T1000 (cell line): ENCODE data around the gene PLAAT1.

Source experiments
- DNase-seq: peaks from one replicate; lab custom pipeline; 2025; ENCODE audit warnings: mixed read lengths; lab: John Stamatoyannopoulos, UW

The PLAAT1 gene

DNA sequence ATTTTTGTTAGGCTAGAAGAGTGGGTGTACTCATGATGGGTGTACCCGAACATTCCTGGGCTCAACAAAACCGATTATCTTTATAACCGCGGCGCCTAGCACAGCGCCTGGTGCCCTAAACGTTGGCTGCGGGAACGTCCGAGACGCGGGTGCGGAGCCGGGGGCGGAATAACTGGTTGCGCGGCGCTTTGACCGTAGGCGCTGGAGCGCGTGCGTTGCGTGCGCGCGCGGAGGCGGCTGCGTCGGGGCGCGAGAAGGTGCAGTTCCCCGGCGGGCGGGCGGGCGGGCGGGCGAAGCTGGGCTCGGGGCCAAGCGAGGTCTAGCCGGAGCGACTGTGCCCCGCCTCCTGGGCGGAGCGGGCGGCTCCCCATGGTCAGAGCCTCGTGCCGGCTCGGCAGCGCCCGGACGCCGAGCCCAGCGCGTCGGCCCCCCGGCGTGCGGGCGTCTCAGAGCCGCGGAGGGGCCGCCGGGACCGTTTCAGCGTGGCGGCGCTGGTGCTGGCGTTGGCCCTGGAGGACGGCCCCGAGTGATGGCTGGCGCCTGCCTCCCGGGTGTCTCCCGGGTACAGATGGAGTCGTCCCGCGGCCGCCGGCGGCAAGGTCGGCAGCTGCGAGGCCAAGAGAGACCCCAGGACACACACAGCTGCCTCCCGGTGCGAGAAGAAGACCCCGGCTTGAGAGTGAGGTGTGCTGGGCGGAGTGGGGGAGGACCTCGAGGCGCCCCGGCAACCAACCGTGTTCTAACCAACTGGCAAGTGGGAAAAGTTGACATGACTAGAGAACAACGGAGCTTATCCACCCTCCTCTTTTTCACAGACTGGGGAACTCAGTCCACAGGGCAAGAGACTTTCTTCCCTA, at the start of gene PLAAT1:
Gene PLAAT1, plus strand, starts transcription at position 373 of the 857 bp plus-strand sequence. CDS start 14,429 bp downstream, outside the sequence.
- DNase-seq, result peak; percentile 83

DNA sequence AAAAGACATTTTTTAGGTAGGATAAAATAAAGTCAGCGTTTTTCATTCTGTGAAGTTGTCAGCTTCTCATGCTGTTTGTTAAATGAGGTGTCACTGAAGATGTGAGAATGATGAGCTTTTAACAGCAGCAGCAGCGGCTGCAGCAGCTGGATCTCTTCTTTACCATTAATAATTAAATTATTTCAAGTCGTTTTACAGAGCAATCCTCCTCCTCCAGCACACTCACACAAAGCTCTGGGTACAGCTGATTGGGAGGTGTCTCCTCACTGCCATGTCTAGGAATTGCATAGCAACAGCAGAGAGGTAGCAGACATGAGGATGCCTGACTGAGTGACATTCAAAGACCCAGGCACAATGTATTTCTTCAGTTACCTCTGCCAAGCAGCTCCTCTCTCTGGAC, 46.7 kb upstream of the PLAAT1 start:
- no peak for DNase-seq

GRCh38 chr3:193196746-193197145, 44.3 kb upstream of the PLAAT1 start:
- DNase-seq, result no peak

DNA sequence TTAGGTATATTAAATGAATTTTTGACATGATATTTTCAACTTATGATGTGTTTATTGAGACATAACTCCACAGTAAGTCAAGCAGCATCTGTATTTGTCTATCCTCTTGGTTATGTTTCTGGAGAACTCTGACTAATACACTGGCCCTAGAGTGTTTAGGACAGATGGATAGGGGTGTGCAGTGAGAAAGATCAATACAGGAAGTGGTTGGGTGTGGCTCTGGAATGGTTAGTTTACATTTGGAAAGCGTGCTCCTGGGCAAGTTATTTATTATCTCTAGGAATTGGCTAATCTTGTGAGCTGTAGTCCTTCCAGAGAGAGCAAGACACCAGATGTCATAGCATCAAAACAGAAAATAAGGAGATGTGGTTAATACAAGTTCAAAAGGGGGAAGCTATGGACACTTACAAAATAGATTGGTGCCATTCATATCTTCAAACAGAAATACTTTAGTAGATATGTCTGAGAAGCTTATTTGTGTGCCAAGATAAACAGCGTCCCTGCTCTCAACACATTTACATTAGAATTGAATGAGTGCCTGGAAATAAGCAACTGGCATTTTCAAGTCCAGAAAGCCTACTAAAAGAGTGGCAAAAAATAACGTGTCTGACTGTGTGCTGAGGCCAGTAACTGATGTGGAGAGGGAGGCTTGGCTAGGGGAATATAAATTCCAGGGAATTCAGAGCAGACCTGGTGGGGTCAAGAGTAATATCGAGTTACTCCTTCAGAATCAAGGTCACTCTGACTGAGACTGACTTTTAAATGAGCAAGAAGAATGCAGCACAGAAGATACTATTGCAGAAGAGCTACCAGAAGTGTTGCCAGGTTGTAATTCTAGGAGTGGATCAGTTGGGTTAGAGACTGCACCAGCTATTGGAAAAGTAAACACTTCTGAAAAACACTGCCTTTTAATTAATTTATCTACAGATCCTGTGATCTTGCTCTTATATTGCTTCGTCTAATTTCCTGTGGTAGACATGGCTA, 33.4 kb upstream of the PLAAT1 start:
- no peak for DNase-seq

DNA sequence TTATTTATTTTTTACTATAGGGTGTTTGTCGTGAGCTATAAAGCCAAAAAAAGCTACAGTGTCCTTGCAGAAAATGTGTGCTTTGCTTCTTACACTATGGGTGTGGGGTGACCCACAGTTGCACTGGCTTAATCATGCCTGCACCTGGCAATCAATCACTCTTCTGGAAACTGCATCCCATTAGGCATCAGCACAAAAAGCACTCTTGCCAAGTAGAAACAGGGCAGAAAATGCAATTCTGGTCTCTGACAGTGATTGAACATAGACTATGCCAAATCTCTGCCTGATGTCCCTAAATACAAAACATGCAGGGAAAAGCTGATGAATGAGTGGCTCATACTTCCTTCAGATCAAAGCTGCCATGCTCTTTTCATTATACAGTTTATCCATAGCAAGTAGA, 30.4 kb upstream of the PLAAT1 start:
- no peak for DNase-seq

DNA sequence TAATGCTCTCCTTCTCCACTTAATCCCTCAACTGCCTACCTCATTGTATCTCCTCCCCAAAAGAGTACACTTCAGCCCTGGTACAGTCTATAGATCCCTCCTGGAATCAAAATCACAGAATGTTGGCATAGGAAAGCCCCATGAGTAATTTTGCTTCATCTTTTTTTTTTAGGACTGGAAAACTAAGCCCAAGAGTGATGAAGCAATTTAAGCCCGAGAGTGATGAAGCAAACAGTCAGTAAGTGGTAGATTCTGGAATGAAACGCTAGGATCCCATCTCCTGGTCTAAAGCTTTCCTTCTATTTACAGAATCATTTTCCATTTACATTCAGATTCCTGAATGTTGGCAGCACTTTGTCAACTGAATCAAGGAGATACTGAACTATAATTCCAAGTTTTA, 29.8 kb upstream of the PLAAT1 start:
- no peak for DNase-seq

DNA sequence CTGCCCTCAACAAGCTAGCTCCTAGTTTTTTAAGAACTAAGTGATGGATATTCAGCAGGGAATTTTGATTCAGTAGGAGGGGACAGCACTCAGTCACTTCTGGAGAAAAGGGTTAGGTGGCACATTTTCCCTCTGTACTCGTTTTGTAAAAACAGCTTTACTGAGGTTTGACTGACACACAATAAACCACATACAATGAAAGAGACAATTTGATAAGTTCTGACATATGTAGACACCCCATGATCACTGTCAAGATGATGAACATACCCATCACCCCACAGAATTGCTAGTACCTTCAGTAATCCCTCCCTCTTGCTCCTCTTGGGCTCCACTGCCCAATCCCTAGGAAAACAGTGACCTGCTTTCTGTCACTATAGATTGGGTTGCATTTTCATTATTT, 29.0 kb upstream of the PLAAT1 start:
- DNase-seq, result no peak

- DNase-seq, result no peak
Measured at GRCh38 chr3:193212844-193213243, 28.2 kb upstream of the PLAAT1 start.

- no peak for DNase-seq
Measured at GRCh38 chr3:193214445-193214844, 26.6 kb upstream of the PLAAT1 start.

GRCh38 chr3:193225302-193226125, 15.5 kb upstream of the PLAAT1 start:
- DNase-seq, result no peak

DNA sequence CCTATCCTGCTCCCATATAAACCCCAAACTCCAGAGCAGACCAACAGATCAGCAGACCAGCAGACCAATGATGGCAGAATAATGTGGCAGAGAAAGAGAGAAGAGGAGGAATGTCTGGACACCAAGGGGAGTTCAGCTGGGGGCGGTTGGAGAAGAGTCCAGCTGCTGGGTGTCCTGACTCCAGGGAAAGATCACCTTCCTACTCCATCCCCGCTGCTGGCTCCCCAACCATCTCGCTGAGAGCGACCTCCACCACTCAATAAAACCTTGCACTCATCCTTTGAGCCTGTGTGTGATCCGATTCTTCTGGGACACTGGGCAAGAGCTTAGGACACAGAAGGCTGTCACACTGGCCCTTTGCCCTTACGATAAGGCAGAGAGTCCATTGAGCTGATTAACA, 12.8 kb upstream of the PLAAT1 start:
- no peak for DNase-seq

DNA sequence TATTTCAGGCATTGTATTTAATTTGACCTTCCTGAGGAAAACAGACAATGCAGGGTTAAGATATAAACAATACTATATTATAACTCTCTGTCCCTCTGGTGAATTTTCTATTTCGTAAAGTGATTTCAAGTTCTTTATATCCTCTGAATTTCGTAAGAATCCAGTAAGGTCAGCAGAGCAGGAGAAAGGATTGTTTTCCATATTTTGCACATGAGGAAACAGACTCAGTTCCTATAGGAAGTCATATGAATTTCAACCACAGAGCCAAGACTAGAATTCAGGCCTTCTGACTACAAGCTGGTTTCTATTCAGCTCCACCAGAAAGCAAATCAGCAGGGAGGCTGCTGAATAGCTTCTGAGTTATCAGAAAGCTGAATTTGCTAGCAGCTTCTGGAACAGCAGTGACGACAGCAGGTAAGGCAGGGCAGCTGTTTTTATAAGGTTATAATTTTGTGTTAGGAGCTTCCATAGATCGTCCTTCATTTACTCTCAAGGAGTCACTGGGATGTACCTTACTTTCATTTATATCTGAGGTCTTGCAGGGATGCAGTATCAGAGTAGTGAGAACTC, 11.1 kb upstream of the PLAAT1 start:
- no peak for DNase-seq

GRCh38 chr3:193230610-193231009, 10.4 kb upstream of the PLAAT1 start:
- no peak for DNase-seq

GRCh38 chr3:193231201-193231600, 9.8 kb upstream of the PLAAT1 start:
- no peak for DNase-seq

- no peak for DNase-seq
Measured at GRCh38 chr3:193236599-193236998, 4.4 kb upstream of the PLAAT1 start.

GRCh38 chr3:193237030-193237429, 4.0 kb upstream of the PLAAT1 start:
- DNase-seq, result no peak

DNA sequence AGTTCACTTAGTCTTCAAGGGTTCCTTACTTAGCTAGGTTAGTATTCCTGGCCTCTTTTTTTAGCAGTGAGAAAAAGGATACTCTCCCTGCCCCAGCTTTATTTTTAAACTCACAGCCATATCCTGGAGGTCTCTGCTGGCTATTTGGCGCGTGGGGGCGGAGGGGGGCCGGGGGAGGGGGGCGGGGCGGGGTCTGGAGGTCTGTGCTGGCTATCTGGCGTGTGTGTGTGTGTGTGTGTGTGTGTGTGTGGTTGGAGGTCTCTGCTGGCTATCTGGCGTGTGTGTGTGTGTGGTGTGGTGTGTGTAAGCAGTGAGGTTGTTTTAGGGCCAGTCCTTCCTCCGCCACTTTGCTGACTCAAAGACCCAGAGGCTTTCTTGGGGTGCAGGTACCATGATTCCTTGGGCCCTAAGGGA, 579 bp upstream of the PLAAT1 start:
- DNase-seq, result no peak

- DNase-seq, result no peak
Measured at GRCh38 chr3:193241716-193242115, 694 bp downstream of the PLAAT1 start.

DNA sequence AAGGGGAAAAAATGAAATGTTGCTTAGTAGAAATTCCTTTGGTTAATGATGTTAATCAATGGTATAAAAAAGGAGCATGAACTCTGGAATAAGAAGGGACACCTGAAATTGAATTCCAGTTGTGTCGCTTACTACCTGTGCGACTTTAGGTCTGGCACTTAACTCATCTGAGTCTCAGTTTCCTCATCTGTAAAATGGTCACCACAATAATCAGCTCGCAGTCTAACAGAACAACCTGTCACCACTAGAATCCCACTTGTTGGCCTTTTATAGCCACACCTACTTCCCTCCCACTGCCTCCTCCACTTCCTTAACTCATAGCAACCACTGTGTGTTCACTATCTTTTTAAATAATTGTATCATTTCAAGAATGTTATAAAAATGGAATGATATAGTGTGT, 2.5 kb downstream of the PLAAT1 start:
- DNase-seq, result no peak

DNA sequence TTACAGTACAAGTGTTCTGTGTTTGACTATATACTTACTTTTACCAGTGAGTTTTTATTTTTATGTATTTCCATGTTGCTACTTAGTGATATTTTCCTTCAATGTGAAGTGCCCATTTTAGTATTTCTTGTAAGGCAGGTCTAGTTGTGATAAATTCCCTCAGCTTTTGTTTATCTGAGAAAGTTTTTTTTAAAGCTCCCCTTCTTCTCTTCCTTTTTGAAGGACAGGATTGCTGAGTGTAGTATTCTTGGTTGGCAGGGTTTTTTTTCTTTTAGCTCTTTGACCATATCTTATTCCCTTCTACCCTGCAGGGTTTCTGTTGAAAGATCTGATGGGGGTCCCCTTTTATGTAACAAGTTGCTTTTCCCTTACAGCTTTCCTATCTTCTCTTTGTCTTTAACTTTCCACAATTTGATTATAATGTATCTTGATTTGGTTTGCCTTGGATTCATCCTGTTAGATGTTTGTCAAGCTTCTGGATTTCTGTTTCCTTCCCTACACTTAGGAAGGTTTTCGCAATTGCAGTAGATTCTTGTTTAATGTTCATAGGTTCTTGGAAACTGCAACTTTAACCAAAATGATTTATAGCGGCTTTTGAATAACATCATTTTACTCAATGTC, 7.9 kb downstream of the PLAAT1 start:
- DNase-seq, result no peak

DNA sequence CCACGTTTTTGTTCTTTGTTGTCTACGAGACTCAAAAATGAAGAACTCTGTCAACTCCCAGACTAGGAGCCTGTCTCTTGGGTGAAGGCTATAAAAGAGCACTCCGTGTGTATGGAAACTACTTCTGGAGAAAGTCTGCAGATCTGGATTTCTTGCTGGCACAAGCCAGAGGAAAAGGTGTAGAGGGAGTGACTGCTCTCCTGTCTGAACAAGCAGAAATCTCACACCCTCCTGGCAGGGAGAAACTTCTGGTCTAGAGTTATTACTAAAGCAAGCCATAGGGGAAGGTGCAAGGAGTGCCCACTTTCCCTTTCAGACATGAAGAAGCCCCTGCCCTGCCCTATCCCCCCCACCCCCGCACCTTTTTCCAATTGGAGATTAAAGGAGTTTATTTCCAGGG, 9.5 kb downstream of the PLAAT1 start:
- no peak for DNase-seq
